Endothelial cell of umbilical vein (primary cell): ENCODE results near the gene CNTNAP4. TPM values are rescaled to one million over a fixed set of nuclear protein-coding genes. Genes with fewer than 3 reads are reported as not detected.

ENCODE experiments used
- BruUV-seq: library from RNA; stranded (reverse); fragments of 400-500 nt; replicated peaks from 2 replicates; lab custom pipeline; 2021; lab: Mats Ljungman, UMichigan
- CTCF ChIA-PET: fragments of 300-600, 350-600 bp; sonication (Branson Sonifier 250); formaldehyde crosslinking; loops from one replicate; lab custom pipeline; 2021; ENCODE audit warnings: antibody characterized with exemption, inconsistent platforms; lab: Charles Lee
- POLR2A ChIA-PET: fragments of 300-600, 350-600 bp; sonication (Branson Sonifier 250); formaldehyde crosslinking; loops from one replicate; lab custom pipeline; 2021; ENCODE audit warnings: antibody characterized with exemption, inconsistent platforms; lab: Charles Lee
- DNase-seq: peaks from one replicate; pipeline ENCODE4 v3.0.0-alpha.2; 2011; ENCODE audit warnings: low read depth, low spot score
- FAIRE-seq: peaks from 2 replicates; lab custom pipeline; 2011; peaks lifted over from hg19 to GRCh38; lab: Jason Lieb, UNC
- H2AFZ ChIP-seq: 2 replicates; pipeline ENCODE4 v1.6.0; 2012; ENCODE audit warnings: low read depth, low read length, control low read depth, inconsistent platforms
- H3K27ac ChIP-seq: 2 replicates; pipeline ENCODE4 v1.5.1; 2011; ENCODE audit warnings: low read depth, mild to moderate bottlenecking, control low read depth, low read length, moderate library complexity; ENCODE audit not compliant: insufficient read depth
- H3K27me3 ChIP-seq, 2 experiments: 2 replicates each; pipeline versions ENCODE4 v1.6.0 to v1.6.1; 2011; ENCODE audit warnings: low read length in 2 of 2, mixed read lengths in 1 of 2; ENCODE audit not compliant: control insufficient read depth in 2 of 2, insufficient read depth in 2 of 2
- H3K36me3 ChIP-seq, 2 experiments: 2 replicates in 1 of 2; 3 replicates in 1 of 2; pipeline ENCODE4 v1.5.1; 2011; ENCODE audit warnings: low read length in 2 of 2, mild to moderate bottlenecking in 1 of 2, moderate library complexity in 1 of 2; ENCODE audit not compliant: control insufficient read depth in 2 of 2, insufficient read depth in 2 of 2; ENCODE audit errors: extremely low read depth in 1 of 2
- H3K4me1 ChIP-seq: 3 replicates; pipeline ENCODE4 v1.5.1; 2011; ENCODE audit warnings: mild to moderate bottlenecking, low read length; ENCODE audit not compliant: control insufficient read depth, insufficient read depth; ENCODE audit errors: extremely low read depth
- H3K4me2 ChIP-seq: 2 replicates; pipeline ENCODE4 v1.6.1; 2011; ENCODE audit warnings: low read length, control low read depth, mixed read lengths; ENCODE audit not compliant: insufficient read depth
- H3K4me3 ChIP-seq, 3 experiments: fragments of 200-600 bp in 1 of 3; sonication (generic), shearing (Covaris generic) in 1 of 3; replicated peaks in 1 of 3; 2 replicates each; pipeline ENCODE4 v1.5.1; 2011 to 2016; ENCODE audit warnings: control low read depth in 3 of 3, low read length in 3 of 3, mild to moderate bottlenecking in 2 of 3, inconsistent platforms in 1 of 3, low read depth in 1 of 3, moderate library complexity in 1 of 3; ENCODE audit not compliant: insufficient read depth in 1 of 3
- H3K79me2 ChIP-seq: 2 replicates; pipeline ENCODE4 v1.6.0; 2012; ENCODE audit warnings: low read length, inconsistent platforms; ENCODE audit not compliant: control insufficient read depth, insufficient read depth
- H3K9ac ChIP-seq: replicated peaks from 2 replicates; pipeline ENCODE3; 2011; ENCODE audit warnings: low read length, control low read depth; ENCODE audit not compliant: insufficient read depth; ENCODE audit errors: extremely low read depth
- H3K9me1 ChIP-seq: replicated peaks from 3 replicates; pipeline ENCODE4 v1.6.0; 2011; ENCODE audit warnings: mild to moderate bottlenecking, low read length; ENCODE audit not compliant: control insufficient read depth, insufficient read depth; ENCODE audit errors: extremely low read depth
- H3K9me3 ChIP-seq: replicated peaks from 2 replicates; pipeline ENCODE4 v1.5.1; 2012; ENCODE audit warnings: low read length, inconsistent platforms; ENCODE audit not compliant: control insufficient read depth, insufficient read depth
- H4K20me1 ChIP-seq: replicated peaks from 2 replicates; pipeline ENCODE3; 2011; ENCODE audit warnings: mild to moderate bottlenecking, low read length; ENCODE audit not compliant: control insufficient read depth, insufficient read depth; ENCODE audit errors: extremely low read depth
- CTCF ChIP-seq, 2 donors: IDR thresholded peaks; 1 replicate in 1 of 2; 2 replicates in 1 of 2; pipeline ENCODE4 v1.5.1; 2011; ENCODE audit warnings: low read length in 2 of 2, mild to moderate bottlenecking in 2 of 2, moderate library complexity in 2 of 2, control low read depth in 1 of 2, inconsistent platforms in 1 of 2, low read depth in 1 of 2; ENCODE audit not compliant: insufficient read depth in 1 of 2; ENCODE audit errors: extremely low read depth in 1 of 2
- EZH2 ChIP-seq: IDR thresholded peaks from 2 replicates; pipeline ENCODE4 v1.6.1; 2012; ENCODE audit warnings: borderline replicate concordance, low read depth, mild to moderate bottlenecking, moderate library complexity, low read length, inconsistent platforms; ENCODE audit not compliant: severe bottlenecking
- FOS ChIP-seq: IDR thresholded peaks from 2 replicates; pipeline ENCODE4 v1.6.1; 2011; ENCODE audit warnings: mild to moderate bottlenecking, low read length, moderate library complexity, borderline replicate concordance; ENCODE audit not compliant: insufficient read depth
- GATA2 ChIP-seq: IDR thresholded peaks from 2 replicates; pipeline ENCODE4 v1.7.0; 2011; ENCODE audit warnings: low read depth, mild to moderate bottlenecking, moderate library complexity, mixed read lengths, low read length; ENCODE audit not compliant: insufficient read length, insufficient read depth
- JUN ChIP-seq: IDR thresholded peaks from 2 replicates; pipeline ENCODE4 v1.6.1; 2011; ENCODE audit warnings: borderline replicate concordance, low read depth; ENCODE audit not compliant: insufficient read length, insufficient read depth
- MAX ChIP-seq: IDR thresholded peaks from 2 replicates; pipeline ENCODE4 v1.6.1; 2011; ENCODE audit not compliant: insufficient read depth, insufficient read length
- MYC ChIP-seq: IDR thresholded peaks from one replicate; pipeline ENCODE4 v1.6.1; 2011; ENCODE audit warnings: mild to moderate bottlenecking, low read depth, low read length
- POLR2A ChIP-seq: IDR thresholded peaks from 2 replicates; pipeline ENCODE4 v1.6.1; 2012; ENCODE audit warnings: low read depth, mild to moderate bottlenecking, control low read depth, low read length
- POLR2AphosphoS5 ChIP-seq: IDR thresholded peaks from 2 replicates; pipeline ENCODE4 v1.6.1; 2012; ENCODE audit warnings: low read depth, mild to moderate bottlenecking, control low read depth, low read length, moderate library complexity; ENCODE audit not compliant: insufficient read depth
- dilution Hi-C: fragments of 300-500 bp; cut with MboI; formaldehyde crosslinking; loops from one replicate; pipeline ENCODE4 v1.15.0; 2019; ENCODE audit warnings: low sequenced_read_pairs; ENCODE audit not compliant: extremely low pct_ligation_motif_present
- intact Hi-C: fragments of 100-400 bp; cut with micrococcal nuclease; formaldehyde crosslinking; loops from one replicate; pipeline ENCODE4 v1.10.0; 2022
- polyA plus RNA-seq, 4 experiments: library from polyadenylated mRNA; depleted of rRNA in 3 of 4; stranded (reverse) in 3 of 4; unstranded in 1 of 4; fragments of >200 nt; gene quantifications; 2 replicates each; pipeline versions ENCODE4 v1.2.1 to v1.2.3, GENCODE V29; 2011 to 2012; ENCODE audit warnings: missing spikeins in 1 of 4
- total RNA-seq: library from RNA; stranded (reverse); gene quantifications from 2 replicates; pipeline ENCODE4 v1.2.3, GENCODE V29; 2021

Gene CNTNAP4
- total and polyA plus RNA-seq, 2 donors (not counting 3 experiments of a cell fraction or from before 2014, with no cell fraction given): not detected

DNA sequence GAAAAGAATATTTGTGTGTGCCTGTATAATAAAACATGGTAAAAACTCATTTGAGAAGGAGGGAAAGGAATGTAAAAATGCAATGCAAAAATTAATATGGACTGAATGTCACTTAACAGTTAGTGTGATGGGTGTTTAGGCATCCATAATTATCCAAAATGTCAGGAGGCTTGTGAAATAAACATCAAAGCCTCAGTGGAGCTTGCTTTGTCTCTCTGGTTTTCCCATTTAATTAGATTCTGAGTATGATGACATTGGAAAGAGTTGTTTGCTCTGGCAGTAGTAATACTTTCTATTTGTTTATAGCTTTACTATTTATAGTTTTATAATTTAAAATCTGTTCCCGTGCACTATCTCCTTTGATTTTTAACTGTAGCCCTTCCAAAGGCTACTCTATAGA, 51.9 kb downstream of the CNTNAP4 start:
- DNase-seq (no peak), FAIRE-seq (no peak)
- TF ChIP-seq MYC (no peak), JUN (no peak), POLR2A (no peak), MAX (no peak), EZH2 (no peak), POLR2AphosphoS5 (no peak), CTCF (IDR thresholded peaks at IDR 0.05; ENCODE audit: extremely low read depth in 1 of 2, insufficient read depth in 1 of 2, low read depth in 1 of 2, low read length in 2 of 2) (no peak), FOS (no peak), GATA2 (no peak)
- H3K79me2 ChIP-seq: no peaks in the 10 kb centered on the region
- ChIA-PET CTCF (no interaction called here), POLR2A (no interaction called here)
- BruUV-seq: no TSS peak
- no peak overlapping the region for H3K9ac ChIP-seq
- no peak overlapping the region for H3K4me3 ChIP-seq
- no peak overlapping the region for H3K4me2 ChIP-seq
- peaks cover 3% of the 10 kb centered on the region for H3K9me3 ChIP-seq
- H3K27me3 ChIP-seq: no peaks in the 10 kb centered on the region
- H2AFZ ChIP-seq: no peak overlapping the region
- no peaks in the 10 kb centered on the region for H3K9me1 ChIP-seq
- intact Hi-C loops: no loop called here
- dilution Hi-C loops: no loop called here
- no peak overlapping the region for H3K27ac ChIP-seq
- H4K20me1 ChIP-seq: no peaks in the 10 kb centered on the region
- no peaks in the 10 kb centered on the region for H3K36me3 ChIP-seq
- no peaks in the 10 kb centered on the region for H3K4me1 ChIP-seq
